ENCODE results near the gene SLC25A1. TPM values are rescaled to one million over a fixed set of nuclear protein-coding genes. Genes with fewer than 3 reads are reported as not detected.

The SLC25A1 gene
- total and polyA plus RNA-seq, 4 donors = 36.3 to 95.8 (median 48.6) TPM

DNA sequence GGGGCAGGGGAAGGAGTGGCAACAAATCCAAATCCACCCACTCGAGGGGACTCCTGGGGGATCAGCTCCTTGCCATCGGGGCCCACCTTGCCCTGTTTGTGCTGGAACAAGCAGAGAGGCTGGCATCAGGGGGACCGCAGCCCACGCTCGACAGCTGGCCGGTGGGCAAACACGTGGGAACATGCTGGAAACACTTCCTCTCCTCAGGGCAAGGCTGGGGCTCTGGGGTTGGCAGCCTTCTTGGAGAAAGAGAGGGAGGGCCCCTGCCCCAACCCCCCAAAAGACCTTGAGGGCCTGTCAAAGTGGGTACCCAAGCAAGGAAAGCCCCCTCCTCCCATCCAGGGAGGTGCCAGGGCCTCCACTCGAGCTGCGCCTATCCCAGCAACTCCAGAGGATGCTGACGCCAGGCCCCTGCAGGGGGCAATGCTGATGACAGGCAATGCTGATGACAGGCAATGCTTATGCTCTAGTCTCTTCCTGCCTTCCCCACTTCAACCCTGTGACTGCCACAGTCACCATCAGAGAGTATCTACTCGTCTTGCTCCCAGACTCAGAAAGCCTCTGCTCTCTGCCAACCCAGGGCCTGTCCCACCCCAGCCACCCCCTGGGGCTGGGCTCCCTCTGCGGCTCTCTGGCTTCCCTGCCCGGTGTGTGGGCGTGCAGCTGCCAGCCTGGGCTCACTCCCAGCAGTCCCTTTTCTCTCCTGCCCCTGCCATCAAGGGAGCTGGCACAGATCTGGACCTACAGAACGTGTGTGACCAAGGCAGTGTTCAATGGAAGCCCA lies 40.1 kb downstream of the SLC25A1 start:
- Histone ChIP-seq H3K4me1 (ENCODE audit: control insufficient read depth in 5 of 5, insufficient read depth in 5 of 5, low read length in 5 of 5) (peaks cover 0 to 2% (median 0%) of the 10 kb centered on the region in 5 donors), H3K27ac (ENCODE audit: low read depth in 1 of 2, low read length in 1 of 2) (no peak overlapping the region), H3K9me3 (ENCODE audit: control insufficient read depth in 4 of 4, insufficient read depth in 3 of 4, low read length in 3 of 4) (no peaks in the 10 kb centered on the region), H3K9ac (ENCODE audit: insufficient read depth in 1 of 2, low read length in 2 of 2) (no peak overlapping the region), H3K4me3 (no peak overlapping the region), H3K36me3 (ENCODE audit: control insufficient read depth in 4 of 4, insufficient read depth in 4 of 4, low read length in 4 of 4) (peaks cover 18 to 75% (median 38%) of the 10 kb centered on the region in 4 donors), H3K27me3 (ENCODE audit: control insufficient read depth in 3 of 3, insufficient read depth in 3 of 3, low read length in 2 of 3) (no peaks in the 10 kb centered on the region)
- WGBS, 2 donors = 92 to 97% methylated on average over 15 of the region's 15 CpGs
- TF ChIP-seq, protein P1, sequence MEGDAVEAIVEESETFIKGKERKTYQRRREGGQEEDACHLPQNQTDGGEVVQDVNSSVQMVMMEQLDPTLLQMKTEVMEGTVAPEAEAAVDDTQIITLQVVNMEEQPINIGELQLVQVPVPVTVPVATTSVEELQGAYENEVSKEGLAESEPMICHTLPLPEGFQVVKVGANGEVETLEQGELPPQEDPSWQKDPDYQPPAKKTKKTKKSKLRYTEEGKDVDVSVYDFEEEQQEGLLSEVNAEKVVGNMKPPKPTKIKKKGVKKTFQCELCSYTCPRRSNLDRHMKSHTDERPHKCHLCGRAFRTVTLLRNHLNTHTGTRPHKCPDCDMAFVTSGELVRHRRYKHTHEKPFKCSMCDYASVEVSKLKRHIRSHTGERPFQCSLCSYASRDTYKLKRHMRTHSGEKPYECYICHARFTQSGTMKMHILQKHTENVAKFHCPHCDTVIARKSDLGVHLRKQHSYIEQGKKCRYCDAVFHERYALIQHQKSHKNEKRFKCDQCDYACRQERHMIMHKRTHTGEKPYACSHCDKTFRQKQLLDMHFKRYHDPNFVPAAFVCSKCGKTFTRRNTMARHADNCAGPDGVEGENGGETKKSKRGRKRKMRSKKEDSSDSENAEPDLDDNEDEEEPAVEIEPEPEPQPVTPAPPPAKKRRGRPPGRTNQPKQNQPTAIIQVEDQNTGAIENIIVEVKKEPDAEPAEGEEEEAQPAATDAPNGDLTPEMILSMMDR (IDR thresholded peaks at IDR 0.05; ENCODE audit: control extremely low read depth, extremely low read depth) = no peak
- no peak for DNase-seq
- no peak for ATAC-seq (ENCODE audit: insufficient read depth, low FRiP score)

DNA sequence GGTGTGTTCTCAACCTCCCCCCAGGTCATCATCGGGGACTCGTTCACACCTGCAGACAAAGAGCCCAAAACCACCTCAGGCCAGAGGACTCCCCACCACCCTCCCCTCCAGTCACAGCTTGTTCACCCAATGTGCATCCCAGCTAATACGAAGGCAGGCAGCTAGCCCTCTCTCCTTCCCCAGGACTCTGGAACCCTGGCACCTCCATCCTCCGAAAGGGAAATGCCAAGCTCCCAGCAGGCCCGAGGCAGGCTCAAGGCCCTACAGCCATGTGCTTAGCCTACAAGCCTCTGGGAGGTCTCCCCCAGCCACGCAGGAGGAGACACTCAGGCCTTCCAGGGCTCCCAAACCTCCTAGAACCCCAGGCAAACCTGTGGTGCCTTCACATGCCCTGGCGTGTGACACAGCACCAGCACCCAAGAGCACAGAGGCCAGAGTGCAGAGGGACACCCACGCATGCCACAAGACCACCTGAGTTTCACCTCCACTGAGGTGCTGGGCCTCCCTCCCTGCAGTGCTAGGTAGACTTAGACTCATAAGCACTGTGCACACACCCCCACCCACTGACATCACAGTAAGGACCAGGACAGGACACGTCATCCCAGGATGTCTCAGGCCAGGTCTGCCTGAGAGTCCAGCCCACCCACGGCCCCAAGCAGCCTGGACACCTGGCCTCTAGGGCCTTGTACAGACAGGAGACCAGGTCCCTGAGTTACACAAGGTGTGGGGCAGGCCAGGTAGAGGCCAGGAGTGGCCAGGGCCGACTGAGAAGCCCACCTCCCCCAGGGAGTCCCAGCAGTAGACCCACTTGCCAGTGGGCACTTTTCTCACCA lies 40.9 kb downstream of the SLC25A1 start:
- WGBS, 2 donors = 94 to 95% methylated on average over 11 of the region's 11 CpGs
- H3K9me3 ChIP-seq (ENCODE audit: control insufficient read depth in 4 of 4, insufficient read depth in 3 of 4, low read length in 3 of 4) = no peaks in the 10 kb centered on the region
- no peaks in the 10 kb centered on the region for H3K27me3 ChIP-seq (ENCODE audit: control insufficient read depth in 3 of 3, insufficient read depth in 3 of 3, low read length in 2 of 3)
- H3K36me3 ChIP-seq (ENCODE audit: control insufficient read depth in 4 of 4, insufficient read depth in 4 of 4, low read length in 4 of 4) = peaks cover 18 to 82% (median 38%) of the 10 kb centered on the region in 4 donors
- no peak overlapping the region for H3K4me3 ChIP-seq
- no peaks in the 10 kb centered on the region for H3K4me1 ChIP-seq (ENCODE audit: control insufficient read depth in 5 of 5, insufficient read depth in 5 of 5, low read length in 5 of 5)
- no peak overlapping the region for H3K27ac ChIP-seq (ENCODE audit: low read depth in 1 of 2, low read length in 1 of 2)
- no peak for DNase-seq
- TF ChIP-seq, protein P1 (IDR thresholded peaks at IDR 0.05; ENCODE audit: control extremely low read depth, extremely low read depth) = no peak
- H3K9ac ChIP-seq (ENCODE audit: insufficient read depth in 1 of 2, low read length in 2 of 2) = no peak overlapping the region
- no peak for ATAC-seq (ENCODE audit: insufficient read depth, low FRiP score)

DNA sequence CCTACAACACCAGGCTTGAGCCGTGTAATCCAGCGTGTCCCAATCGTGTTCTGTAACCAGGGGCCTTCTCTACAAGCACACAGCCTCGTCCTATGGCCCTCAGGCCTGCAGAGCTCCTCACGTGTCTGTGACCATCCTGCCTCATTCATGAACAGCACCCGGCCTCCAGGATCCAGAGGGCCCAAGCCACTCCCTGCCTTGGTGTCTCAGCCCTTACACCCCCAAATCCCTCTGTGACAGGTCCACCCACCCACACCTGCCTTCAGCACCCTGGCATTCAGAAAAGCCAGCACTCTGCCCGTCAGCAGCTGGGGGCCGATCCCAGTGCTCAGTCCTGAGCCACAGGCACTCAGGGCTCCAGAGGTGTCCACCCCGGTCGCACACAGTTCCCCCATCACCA lies 41.6 kb downstream of the SLC25A1 start:
- Histone ChIP-seq H3K27ac (ENCODE audit: low read depth in 1 of 2, low read length in 1 of 2) (no peak overlapping the region), H3K36me3 (ENCODE audit: control insufficient read depth in 4 of 4, insufficient read depth in 4 of 4, low read length in 4 of 4) (peaks cover 18 to 80% (median 35%) of the 10 kb centered on the region in 4 donors), H3K4me3 (no peak overlapping the region), H3K9ac (ENCODE audit: insufficient read depth in 1 of 2, low read length in 2 of 2) (no peak overlapping the region), H3K4me1 (ENCODE audit: control insufficient read depth in 5 of 5, insufficient read depth in 5 of 5, low read length in 5 of 5) (no peaks in the 10 kb centered on the region), H3K27me3 (ENCODE audit: control insufficient read depth in 3 of 3, insufficient read depth in 3 of 3, low read length in 2 of 3) (no peaks in the 10 kb centered on the region), H3K9me3 (ENCODE audit: control insufficient read depth in 4 of 4, insufficient read depth in 3 of 4, low read length in 3 of 4) (no peaks in the 10 kb centered on the region)
- TF ChIP-seq, protein P1 (IDR thresholded peaks at IDR 0.05; ENCODE audit: control extremely low read depth, extremely low read depth) = no peak
- ATAC-seq (ENCODE audit: insufficient read depth, low FRiP score) (no peak), DNase-seq (no peak)
- 96 to 100% methylated on average over 10 of the region's 10 CpGs for WGBS, 2 donors

Measured in lung (tissue), 12 donors.